GM13977 (cell line): ENCODE measurements around the gene AP3B1.

Experiments used
- DNase-seq: peaks from one replicate; pipeline ENCODE4 v3.0.0; 2012; ENCODE audit warnings: low spot score
- CTCF ChIP-seq: IDR thresholded peaks from 2 replicates; pipeline ENCODE4 v1.5.1; 2012; ENCODE audit warnings: mild to moderate bottlenecking, control low read depth; ENCODE audit not compliant: insufficient read depth; ENCODE audit errors: extremely low read depth, missing control alignments
- in situ Hi-C: fragments of 300-500 bp; cut with MboI; formaldehyde crosslinking; loops from one replicate; pipeline ENCODE4 v1.12.0; 2022; ENCODE audit warnings: low sequenced_read_pairs, low pct_unique_long_range_greater_than_20kb, mixed read lengths, inconsistent platforms; ENCODE audit not compliant: unreplicated experiment

Gene AP3B1

GRCh38 chr5:78293851-78294247 is 649 bp downstream of the AP3B1 start:
- no peak for TF ChIP-seq CTCF
- in situ Hi-C loops, result no loop called here
- DNase-seq, result no peak

GRCh38 chr5:78291687-78292086 is 2.8 kb downstream of the AP3B1 start:
- TF ChIP-seq CTCF, result no peak
- no peak for DNase-seq
- in situ Hi-C loops, result no loop called here

- no peak for DNase-seq
- TF ChIP-seq CTCF, result no peak
- in situ Hi-C loops, result no loop called here
These were observed 4.6 kb downstream of the AP3B1 start for GRCh38 chr5:78289911-78290310.

GRCh38 chr5:78288246-78288645 is 6.3 kb downstream of the AP3B1 start:
- no peak for TF ChIP-seq CTCF
- no peak for DNase-seq
- in situ Hi-C loops, result no loop called here

GRCh38 chr5:78287833-78288232 is 6.7 kb downstream of the AP3B1 start:
- in situ Hi-C loops, result no loop called here
- no peak for TF ChIP-seq CTCF
- DNase-seq, result no peak

- no peak for TF ChIP-seq CTCF
- DNase-seq, result no peak
- in situ Hi-C loops, result no loop called here
These were observed 7.3 kb downstream of the AP3B1 start for GRCh38 chr5:78287169-78287568.

- TF ChIP-seq CTCF, result no peak
- in situ Hi-C loops, result no loop called here
- no peak for DNase-seq
These were observed 8.2 kb downstream of the AP3B1 start for GRCh38 chr5:78286290-78286689.
